PC-3 (cell line): ENCODE measurements around the gene RTN4RL2. TPM values are rescaled to one million over a fixed set of nuclear protein-coding genes. Genes with fewer than 3 reads are reported as not detected.
A peak's percentile ranks its signal among the peaks of the same experiment; 100 is the strongest.

Experiments
- ATAC-seq: fragments of 200-7000 bp; cut with Tn5 transposase; 2 replicates; pipeline ENCODE4 v1.9.1; 2020; ENCODE audit warnings: mild to moderate bottlenecking, moderate library complexity
- BruUV-seq: library from RNA; stranded (reverse); fragments of 400-500 nt; replicated peaks from 2 replicates; lab custom pipeline; 2021; lab: Mats Ljungman, UMichigan
- CTCF ChIA-PET: fragments of 300-600 bp; sonication (Branson Sonifier 250); formaldehyde crosslinking; loops from one replicate; lab custom pipeline; 2022; ENCODE audit warnings: antibody characterized with exemption; lab: Charles Lee
- POLR2A ChIA-PET: fragments of 300-600 bp; sonication (Branson Sonifier 250); formaldehyde crosslinking; loops from one replicate; lab custom pipeline; 2022; ENCODE audit warnings: antibody characterized with exemption; ENCODE audit not compliant: unreplicated experiment; lab: Charles Lee
- DNase-seq: peaks from one replicate; pipeline ENCODE4 v3.0.0-alpha.2; 2015
- H2AFZ ChIP-seq: fragments of 300-600 bp; sonication (generic); 2 replicates; pipeline ENCODE4 v1.6.0; 2016; ENCODE audit warnings: antibody characterized with exemption, low read length
- H3F3A ChIP-seq: fragments of 300-600 bp; sonication (generic); one replicate; pipeline ENCODE4 v1.6.0; 2017; ENCODE audit warnings: antibody characterized with exemption, low read length, control low read depth, mild to moderate bottlenecking; ENCODE audit not compliant: unreplicated experiment
- H3K27ac ChIP-seq: fragments of 300-600 bp; sonication (generic); 2 replicates; pipeline ENCODE4 v1.5.1; 2016; ENCODE audit warnings: mild to moderate bottlenecking, low read length
- H3K27me3 ChIP-seq: fragments of 300-600 bp; sonication (generic); 2 replicates; pipeline ENCODE4 v1.6.1; 2016; ENCODE audit warnings: low read length, mixed read lengths
- H3K36me3 ChIP-seq: fragments of 300-600 bp; sonication (generic); 2 replicates; pipeline ENCODE4 v1.6.1; 2016; ENCODE audit warnings: low read depth, mixed run types, low read length, mixed read lengths
- H3K4me1 ChIP-seq: fragments of 300-600 bp; sonication (generic); 2 replicates; pipeline ENCODE4 v1.5.1; 2016; ENCODE audit warnings: low read length; ENCODE audit not compliant: insufficient read depth
- H3K4me2 ChIP-seq: fragments of 300-600 bp; sonication (generic); 2 replicates; pipeline ENCODE4 v1.6.0; 2016; ENCODE audit warnings: low read length
- H3K4me3 ChIP-seq: fragments of 300-600 bp; sonication (generic); 2 replicates; pipeline ENCODE4 v1.5.1; 2016; ENCODE audit warnings: mild to moderate bottlenecking, low read length, mixed read lengths
- H3K79me2 ChIP-seq: fragments of 300-600 bp; sonication (generic); 2 replicates; pipeline ENCODE4 v1.6.1; 2017; ENCODE audit warnings: low read length, mixed read lengths
- H3K9ac ChIP-seq: fragments of 300-600 bp; sonication (generic); 2 replicates; pipeline ENCODE4 v1.6.0; 2016; ENCODE audit warnings: mild to moderate bottlenecking, low read length
- H3K9me2 ChIP-seq: fragments of 300-600 bp; sonication (generic); replicated peaks from 2 replicates; pipeline ENCODE4 v1.6.1; 2016; ENCODE audit warnings: mixed run types, low read length, mixed read lengths
- H3K9me3 ChIP-seq: fragments of 300-600 bp; sonication (generic); 2 replicates; pipeline ENCODE4 v1.6.1; 2016; ENCODE audit warnings: low read length, mixed read lengths
- H4K20me1 ChIP-seq: fragments of 300-600 bp; sonication (generic); 2 replicates; pipeline ENCODE4 v1.6.1; 2016; ENCODE audit warnings: low read length, mixed read lengths
- CTCF ChIP-seq: fragments of 300-600 bp; sonication (generic); conservative IDR thresholded peaks from 2 replicates; pipeline ENCODE4 v1.5.1; 2017; ENCODE audit warnings: antibody characterized with exemption, low read depth, mild to moderate bottlenecking, low read length
- EZH2 ChIP-seq: fragments of 300-600 bp; sonication (generic); IDR thresholded peaks from one replicate; pipeline ENCODE4 v1.6.1; 2017; ENCODE audit warnings: antibody characterized with exemption, mild to moderate bottlenecking, low read length; ENCODE audit not compliant: unreplicated experiment
- EZH2phosphoT487 ChIP-seq: fragments of 300-600 bp; sonication (generic); IDR thresholded peaks from 2 replicates; pipeline ENCODE4 v1.6.1; 2018; ENCODE audit warnings: mild to moderate bottlenecking, antibody characterized with exemption, low read length, borderline replicate concordance
- intact Hi-C: fragments of 100-400 bp; cut with micrococcal nuclease; formaldehyde crosslinking; loops from 2 replicates; pipeline ENCODE4 v1.9.0; 2023
- total RNA-seq: library from RNA; depleted of rRNA; stranded (reverse); fragments of >200 nt; gene quantifications from 2 replicates; pipeline ENCODE4 v1.2.3, GENCODE V29; 2014

RTN4RL2 gene
- total RNA-seq, 1 experiment from 2014 or later: 3.5 TPM

- Histone ChIP-seq H3K27ac (no peak overlapping the region), H3K79me2 (no peaks in the 10 kb centered on the region), H3K4me2 (no peak overlapping the region), H2AFZ (no peak overlapping the region), H3K36me3 (no peaks in the 10 kb centered on the region), H3K27me3 (peaks cover 4% of the 10 kb centered on the region), H3K9me2 (no peaks in the 10 kb centered on the region), H3K4me1 (peaks cover 4% of the 10 kb centered on the region), H3F3A (no peaks in the 10 kb centered on the region), H4K20me1 (no peaks in the 10 kb centered on the region), H3K4me3 (no peak overlapping the region), H3K9me3 (no peaks in the 10 kb centered on the region), H3K9ac (no peak overlapping the region)
- ChIA-PET CTCF (interaction anchor here (0.6 kb wide), 1 partner anchor 115 kb away, joined by 4 read pairs; no protein-coding TSS in a partner anchor), POLR2A (no interaction called here)
- TF ChIP-seq EZH2phosphoT487: no peak
- no peak for TF ChIP-seq CTCF
- TF ChIP-seq EZH2: no peak
- no peak for ATAC-seq
- intact Hi-C loops: no loop called here
- DNase-seq: no peak
- no TSS peak for BruUV-seq
Measured at GRCh38 chr11:57464539-57465181, 4.3 kb downstream of the RTN4RL2 start.

- no peaks in the 10 kb centered on the region for H3K9me2 ChIP-seq
- no TSS peak for BruUV-seq
- POLR2A ChIA-PET: no interaction called here
- H3K36me3 ChIP-seq: no peaks in the 10 kb centered on the region
- H3K4me2 ChIP-seq: no peak overlapping the region
- CTCF ChIA-PET: no interaction called here
- H3K27ac ChIP-seq: no peak overlapping the region
- H3K27me3 ChIP-seq: no peaks in the 10 kb centered on the region
- H2AFZ ChIP-seq: no peak overlapping the region
- H3K4me3 ChIP-seq: no peak overlapping the region
- H3K4me1 ChIP-seq: no peaks in the 10 kb centered on the region
- H3F3A ChIP-seq: no peaks in the 10 kb centered on the region
- no peaks in the 10 kb centered on the region for H3K79me2 ChIP-seq
- DNase-seq: no peak
- intact Hi-C loops: no loop called here
- no peak for ATAC-seq
- H3K9ac ChIP-seq: no peak overlapping the region
- TF ChIP-seq CTCF: 0 out of 2 replicates have a peak, but pooled peaks have one; percentile 17
- no peak for TF ChIP-seq EZH2
- no peaks in the 10 kb centered on the region for H3K9me3 ChIP-seq
- H4K20me1 ChIP-seq: no peaks in the 10 kb centered on the region
Measured at GRCh38 chr11:57466680-57467079, 6.4 kb downstream of the RTN4RL2 start.

- H3K79me2 ChIP-seq: no peaks in the 10 kb centered on the region
- no peak overlapping the region for H3K9ac ChIP-seq
- intact Hi-C loops: no loop called here
- DNase-seq (no peak), ATAC-seq (no peak)
- H3K4me2 ChIP-seq: no peak overlapping the region
- no peak overlapping the region for H3K4me3 ChIP-seq
- no peaks in the 10 kb centered on the region for H4K20me1 ChIP-seq
- no peaks in the 10 kb centered on the region for H3K9me3 ChIP-seq
- no TSS peak for BruUV-seq
- H3K9me2 ChIP-seq: no peaks in the 10 kb centered on the region
- no peaks in the 10 kb centered on the region for H3K36me3 ChIP-seq
- no peaks in the 10 kb centered on the region for H3F3A ChIP-seq
- no peaks in the 10 kb centered on the region for H3K27me3 ChIP-seq
- no peak overlapping the region for H2AFZ ChIP-seq
- no peaks in the 10 kb centered on the region for H3K4me1 ChIP-seq
- POLR2A ChIA-PET: no interaction called here
- H3K27ac ChIP-seq: no peak overlapping the region
- TF ChIP-seq CTCF (no peak), EZH2 (no peak), EZH2phosphoT487 (no peak)
- CTCF ChIA-PET: no interaction called here
Measured at GRCh38 chr11:57467508-57468157, 7.3 kb downstream of the RTN4RL2 start.
